H1 (cell line): ENCODE results near the gene FAM171A1. TPM values are rescaled to one million over a fixed set of nuclear protein-coding genes. Genes with fewer than 3 reads are reported as not detected.

Experiments used
- CTCF ChIA-PET: fragments of 300-600 bp; sonication (Branson Sonifier 250); formaldehyde crosslinking; loops from one replicate; lab custom pipeline; 2021; ENCODE audit not compliant: partially characterized antibody; lab: Charles Lee
- POLR2A ChIA-PET: fragments of 300-600 bp; sonication (Branson Sonifier 250); formaldehyde crosslinking; loops from one replicate; lab custom pipeline; 2021; ENCODE audit warnings: inconsistent platforms; ENCODE audit not compliant: partially characterized antibody; lab: Charles Lee
- DNase-seq, 2 experiments: peaks; one replicate each; pipeline versions ENCODE4 v3.0.0 to v3.0.0-alpha.2; 2010 to 2022; ENCODE audit warnings: low spot score in 2 of 2, low read depth in 1 of 2, mixed read lengths in 1 of 2
- FAIRE-seq: peaks from 2 replicates; lab custom pipeline; 2011; peaks lifted over from hg19 to GRCh38; lab: Jason Lieb, UNC
- H2AFZ ChIP-seq: 2 replicates; pipeline ENCODE4 v1.8.1; 2012; ENCODE audit warnings: low read length, inconsistent platforms
- H2AK5ac ChIP-seq: 2 replicates; pipeline ENCODE4 v1.6.1; 2013; ENCODE audit warnings: low read depth, low read length
- H2BK120ac ChIP-seq: replicated peaks from 2 replicates; pipeline ENCODE3; 2013; ENCODE audit warnings: low read depth, low read length, inconsistent platforms
- H2BK12ac ChIP-seq: 2 replicates; pipeline ENCODE4 v1.6.1; 2013; ENCODE audit warnings: low read depth, low read length
- H2BK15ac ChIP-seq: 2 replicates; pipeline ENCODE4 v1.6.1; 2013; ENCODE audit warnings: low read length
- H2BK20ac ChIP-seq: 2 replicates; pipeline ENCODE4 v1.6.1; 2013; ENCODE audit warnings: low read length
- H2BK5ac ChIP-seq: 2 replicates; pipeline ENCODE4 v1.6.1; 2013; ENCODE audit warnings: low read depth, low read length
- H3K14ac ChIP-seq: 2 replicates; pipeline ENCODE4 v1.6.1; 2013; ENCODE audit warnings: inconsistent platforms; ENCODE audit not compliant: insufficient read length
- H3K18ac ChIP-seq: 2 replicates; pipeline ENCODE4 v1.6.1; 2013; ENCODE audit warnings: low read length; ENCODE audit errors: extremely low read depth
- H3K23ac ChIP-seq: 2 replicates; pipeline ENCODE4 v1.6.1; 2013; ENCODE audit warnings: inconsistent platforms; ENCODE audit not compliant: insufficient read length
- H3K23me2 ChIP-seq: 2 replicates; pipeline ENCODE4 v1.6.1; 2013; ENCODE audit warnings: low read depth, low read length
- H3K27ac ChIP-seq: 2 replicates; pipeline ENCODE4 v1.6.1; 2011; ENCODE audit warnings: low read depth, low read length, inconsistent platforms
- H3K27me3 ChIP-seq, 4 experiments: replicated peaks in 1 of 4; 1 replicate in 1 of 4; 2 replicates in 3 of 4; pipeline versions ENCODE4 v1.6.1 to v1.8.1; 2011 to 2013; ENCODE audit warnings: low read length in 3 of 4, mild to moderate bottlenecking in 3 of 4, inconsistent platforms in 2 of 4, mixed read lengths in 2 of 4, moderate library complexity in 1 of 4; ENCODE audit not compliant: control insufficient read depth in 3 of 4, insufficient read depth in 3 of 4; ENCODE audit errors: extremely low read depth in 1 of 4
- H3K36me3 ChIP-seq, 4 experiments: 2 replicates each; pipeline versions ENCODE4 v1.6.1 to v1.8.1; 2011 to 2013; ENCODE audit warnings: mild to moderate bottlenecking in 4 of 4, low read length in 3 of 4, moderate library complexity in 2 of 4, control low read depth in 1 of 4, inconsistent platforms in 1 of 4; ENCODE audit not compliant: insufficient read depth in 4 of 4, control insufficient read depth in 2 of 4
- H3K4ac ChIP-seq: replicated peaks from 2 replicates; pipeline ENCODE3; 2013; ENCODE audit warnings: low read length, low read depth, mixed read lengths, inconsistent platforms; ENCODE audit not compliant: insufficient read length
- H3K4me1 ChIP-seq, 4 experiments: replicated peaks in 1 of 4; 1 replicate in 1 of 4; 2 replicates in 3 of 4; pipeline versions ENCODE4 v1.6.1 to v1.8.1; 2011 to 2013; ENCODE audit warnings: low read length in 3 of 4, inconsistent platforms in 2 of 4, mixed read lengths in 1 of 4; ENCODE audit not compliant: insufficient read depth in 4 of 4, control insufficient read depth in 3 of 4
- H3K4me2 ChIP-seq, 2 experiments: 2 replicates each; pipeline versions ENCODE4 v1.6.1 to v1.8.1; 2011 to 2013; ENCODE audit warnings: low read depth in 2 of 2, low read length in 2 of 2, control low read depth in 1 of 2, inconsistent platforms in 1 of 2, mild to moderate bottlenecking in 1 of 2; ENCODE audit not compliant: insufficient read depth in 1 of 2
- H3K4me3 ChIP-seq, 4 experiments: fragments of 200-600, 300-600 bp in 1 of 4; sonication (generic), shearing (Covaris generic), sonication (Bioruptor Twin) in 1 of 4; 2 replicates each; pipeline versions ENCODE4 v1.5.1 to v1.8.1; 2011 to 2016; ENCODE audit warnings: low read length in 4 of 4, low read depth in 3 of 4, control low read depth in 2 of 4, inconsistent platforms in 2 of 4, mild to moderate bottlenecking in 2 of 4, mixed read lengths in 1 of 4, moderate library complexity in 1 of 4; ENCODE audit not compliant: insufficient read depth in 2 of 4; ENCODE audit errors: extremely low read depth in 1 of 4
- H3K56ac ChIP-seq: replicated peaks from 2 replicates; pipeline ENCODE3; 2013; ENCODE audit warnings: low read depth, mild to moderate bottlenecking, mixed read lengths, low read length, inconsistent platforms; ENCODE audit not compliant: insufficient read length
- H3K79me1 ChIP-seq: 2 replicates; pipeline ENCODE4 v1.6.1; 2013; ENCODE audit warnings: low read depth, low read length, control low read depth
- H3K79me2 ChIP-seq, 2 experiments: 2 replicates each; pipeline versions ENCODE4 v1.6.1 to v1.8.1; 2012 to 2013; ENCODE audit warnings: low read length in 2 of 2, mild to moderate bottlenecking in 2 of 2, inconsistent platforms in 1 of 2; ENCODE audit not compliant: insufficient read depth in 2 of 2, control insufficient read depth in 1 of 2
- H3K9ac ChIP-seq, 4 experiments: replicated peaks in 1 of 4; 1 replicate in 1 of 4; 2 replicates in 3 of 4; pipeline versions ENCODE4 v1.6.1 to v1.8.1; 2011 to 2013; ENCODE audit warnings: low read depth in 3 of 4, low read length in 3 of 4, control low read depth in 2 of 4, mild to moderate bottlenecking in 2 of 4, moderate library complexity in 2 of 4, inconsistent platforms in 1 of 4; ENCODE audit errors: extremely low read depth in 1 of 4
- H3K9me3 ChIP-seq, 2 experiments: 2 replicates each; pipeline versions ENCODE4 v1.6.1 to v1.8.1; 2012 to 2013; ENCODE audit warnings: mild to moderate bottlenecking in 2 of 2, moderate library complexity in 2 of 2, control low read depth in 1 of 2, inconsistent platforms in 1 of 2, low read depth in 1 of 2, low read length in 1 of 2, mixed read lengths in 1 of 2; ENCODE audit not compliant: insufficient read depth in 2 of 2
- H4K20me1 ChIP-seq, 2 experiments: replicated peaks in 1 of 2; 2 replicates each; pipeline versions ENCODE3 to v1.8.1; 2011 to 2013; ENCODE audit warnings: inconsistent platforms in 2 of 2, low read length in 2 of 2, mild to moderate bottlenecking in 1 of 2; ENCODE audit not compliant: insufficient read depth in 2 of 2, control insufficient read depth in 1 of 2
- H4K5ac ChIP-seq: 2 replicates; pipeline ENCODE4 v1.6.1; 2013; ENCODE audit warnings: low read length, low read depth, mixed read lengths, inconsistent platforms; ENCODE audit not compliant: insufficient read length
- H4K8ac ChIP-seq: 2 replicates; pipeline ENCODE4 v1.8.0; 2013; ENCODE audit warnings: mild to moderate bottlenecking, moderate library complexity, low read length, inconsistent platforms; ENCODE audit not compliant: insufficient read depth; ENCODE audit errors: extremely low read depth
- H4K91ac ChIP-seq: replicated peaks from 2 replicates; pipeline ENCODE3; 2013; ENCODE audit warnings: low read length, mixed read lengths, inconsistent platforms; ENCODE audit not compliant: insufficient read length
- CBX5 ChIP-seq: fragments of 300-800, 300-1000 bp; sonication (generic); IDR thresholded peaks from 2 replicates; pipeline ENCODE4 v1.7.1; 2016; ENCODE audit warnings: antibody characterized with exemption, low read length, low read depth
- JUND ChIP-seq: IDR thresholded peaks from 2 replicates; pipeline ENCODE4 v1.6.1; 2011; ENCODE audit warnings: mild to moderate bottlenecking, improper control_type of control experiment, low read length
- KDM5A ChIP-seq: fragments of 200-600 bp; IDR thresholded peaks from 2 replicates; pipeline ENCODE4 v1.7.1; 2012; ENCODE audit warnings: mild to moderate bottlenecking, low read length, inconsistent platforms, mixed read lengths
- POLR2AphosphoS5 ChIP-seq: IDR thresholded peaks from 2 replicates; pipeline ENCODE4 v1.6.1; 2011; ENCODE audit warnings: low read depth, low read length
- POU5F1 ChIP-seq: IDR thresholded peaks from 2 replicates; pipeline ENCODE4 v1.6.1; 2011; ENCODE audit warnings: low read depth, mild to moderate bottlenecking, low read length, moderate library complexity
- RBBP5 ChIP-seq: IDR thresholded peaks from 2 replicates; pipeline ENCODE4 v1.7.1; 2012; ENCODE audit warnings: low read depth, mild to moderate bottlenecking, inconsistent platforms, low read length, moderate library complexity, borderline replicate concordance
- RXRA ChIP-seq: IDR thresholded peaks from 2 replicates; pipeline ENCODE4 v1.6.1; 2011; ENCODE audit warnings: low read depth, mild to moderate bottlenecking, low read length, moderate library complexity; ENCODE audit not compliant: insufficient read depth
- SIX5 ChIP-seq: IDR thresholded peaks from 2 replicates; pipeline ENCODE4 v1.6.1; 2011; ENCODE audit warnings: mild to moderate bottlenecking, low read depth, low read length
- TAF1 ChIP-seq: IDR thresholded peaks from 2 replicates; pipeline ENCODE4 v1.6.1; 2011; ENCODE audit warnings: mild to moderate bottlenecking, low read depth, low read length
- WGBS, 2 experiments: shearing (Covaris generic) in 1 of 2; methylation state at CpG; one replicate each; pipeline versions ENCODE4 v1.1.6 to v1.1.7; 2013 to 2015; ENCODE audit warnings: low lambda C conversion rate in 2 of 2, mixed read lengths in 2 of 2, inconsistent platforms in 1 of 2, low coverage in 1 of 2, missing lambda C conversion rate in 1 of 2; ENCODE audit not compliant: insufficient replicate concordance in 2 of 2, insufficient coverage in 1 of 2, insufficient read length in 1 of 2; ENCODE audit errors: extremely low coverage in 1 of 2, missing lambda C conversion rate in 1 of 2; 5-methylcytosine and 5-hydroxymethylcytosine counted together
- polyA plus RNA-seq, 7 experiments: library from polyadenylated mRNA; depleted of rRNA in 3 of 7; stranded (reverse) in 5 of 7; unstranded in 2 of 7; fragments of >200 nt in 5 of 7; fragments of 200-250 nt in 2 of 7; gene quantifications; 1 replicate in 5 of 7; 2 replicates in 1 of 7; 4 replicates in 1 of 7; pipeline versions ENCODE4 v1.2.1 to v1.2.3, GENCODE V29; 2011 to 2013; ENCODE audit warnings: missing spikeins in 2 of 7, mixed read lengths in 2 of 7
- total RNA-seq: library from RNA; stranded (reverse); fragmentation: NEBNext Ultra II Directional; extraction: Animal tissue kit (Norgen Biotek cat#: 25700); gene quantifications from 2 replicates; pipeline ENCODE4 v1.2.1, GENCODE V29; 2021

FAM171A1 gene
- total and polyA plus RNA-seq, 2 of the 8 experiments (the other 6 are each of a cell fraction or from before 2014, with no cell fraction given), result 26.6 to 42.1 TPM

DNA sequence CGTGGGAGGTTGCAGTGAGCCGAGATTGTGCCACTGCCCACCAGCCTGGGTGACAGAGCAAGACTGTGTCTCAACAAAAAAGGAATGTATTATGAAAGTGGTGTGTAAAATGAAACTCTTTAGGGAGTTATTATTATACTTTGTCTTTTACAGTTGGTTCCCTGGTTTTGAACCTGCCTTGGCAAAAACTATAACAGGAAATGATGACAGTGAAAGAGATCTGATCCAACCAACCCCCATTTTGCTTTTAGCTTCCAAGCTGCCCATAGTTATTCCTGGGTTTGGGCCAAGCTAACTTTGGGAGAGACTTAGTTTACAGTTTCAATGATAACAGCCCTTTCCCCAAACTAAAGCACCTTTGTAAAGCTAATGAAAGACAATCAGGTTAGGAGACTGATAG lies 168.4 kb downstream of the FAM171A1 start:
- POLR2A ChIA-PET, result interaction anchor here (1.1 kb wide), 1 partner anchor 35 kb away, joined by 3 read pairs; no protein-coding TSS in a partner anchor
- no peak overlapping the region for H2AFZ ChIP-seq

More for the DNA sequence above, 168.4 kb downstream of the FAM171A1 start:
- Histone ChIP-seq H3K79me1 (no peaks in the 10 kb centered on the region), H3K4me3 (no peak overlapping the region), H2AK5ac (no peak overlapping the region), H2BK20ac (no peak overlapping the region), H3K27ac (no peak overlapping the region), H3K56ac (no peak overlapping the region), H4K5ac (no peak overlapping the region), H3K27me3 (no peaks in the 10 kb centered on the region), H4K91ac (no peak overlapping the region), H3K14ac (no peak overlapping the region), H3K9me3 (no peaks in the 10 kb centered on the region), H3K9ac (no peak overlapping the region), H2BK120ac (no peak overlapping the region), H2BK5ac (no peak overlapping the region), H3K4me2 (no peak overlapping the region), H3K79me2 (no peaks in the 10 kb centered on the region), H4K8ac (no peak overlapping the region), H2BK12ac (no peak overlapping the region), H3K23me2 (no peaks in the 10 kb centered on the region), H4K20me1 (no peaks in the 10 kb centered on the region), H2BK15ac (no peak overlapping the region), H3K4ac (no peak overlapping the region), H3K36me3 (no peaks in the 10 kb centered on the region), H3K23ac (no peak overlapping the region), H3K4me1 (peaks cover 0 to 8% (median 1%) of the 10 kb centered on the region in 4 experiments; a peak in 2 of 7 replicates), H3K18ac (no peak overlapping the region)
- TF ChIP-seq CBX5, result no peak
- TF ChIP-seq JUND, result no peak
- no peak for TF ChIP-seq POLR2AphosphoS5
- TF ChIP-seq SIX5, result no peak
- no peak for TF ChIP-seq KDM5A
- no peak for TF ChIP-seq POU5F1
- TF ChIP-seq RXRA, result no peak
- TF ChIP-seq RBBP5, result no peak
- no peak for TF ChIP-seq TAF1
- CTCF ChIA-PET, result interaction anchor here (1.1 to 1.5 kb wide), 2 partner anchors 8 to 50 kb away, joined by 4 read pairs; no protein-coding TSS in a partner anchor
- DNase-seq (no peak), FAIRE-seq (no peak)
- WGBS, 2 experiments, result 92% methylated on average over 2 of the region's 2 CpGs; no CpG with 5 or more reads in 1 of the 2 experiments
